A673 (cell line): ENCODE data around the gene SIK2. TPM values are rescaled to one million over a fixed set of nuclear protein-coding genes. Genes with fewer than 3 reads are reported as not detected.

Experiments
- BruUV-seq: library from RNA; stranded (reverse); fragments of 400-500 nt; replicated peaks from 2 replicates; lab custom pipeline; 2021; lab: Mats Ljungman, UMichigan
- CTCF ChIA-PET: fragments of 300-600 bp; sonication (Branson Sonifier 250); formaldehyde crosslinking; loops from one replicate; lab custom pipeline; 2022; ENCODE audit warnings: antibody characterized with exemption; lab: Charles Lee
- POLR2A ChIA-PET: fragments of 300-600 bp; sonication (Branson Sonifier 250); formaldehyde crosslinking; loops from one replicate; lab custom pipeline; 2022; ENCODE audit warnings: antibody characterized with exemption; ENCODE audit not compliant: low non-redundant PET; lab: Charles Lee
- DNase-seq: peaks from one replicate; pipeline ENCODE4 v3.0.0-alpha.2; 2015; ENCODE audit warnings: low spot score
- H3K27ac ChIP-seq: fragments of 200-600 bp; sonication (generic); 2 replicates; pipeline ENCODE4 v1.5.1; 2016; ENCODE audit warnings: mixed run types, low read depth, mild to moderate bottlenecking, mixed read lengths, antibody characterized with exemption, low read length; ENCODE audit not compliant: poor library complexity, severe bottlenecking
- H3K27me3 ChIP-seq: fragments of 200-600 bp; sonication (generic); replicated peaks from 2 replicates; pipeline ENCODE4 v1.6.1; 2017; ENCODE audit warnings: mixed run types, low read depth, mild to moderate bottlenecking, mixed read lengths, antibody characterized with exemption, low read length; ENCODE audit not compliant: insufficient read depth, poor library complexity
- H3K36me3 ChIP-seq: fragments of 200-600 bp; sonication (generic); 2 replicates; pipeline ENCODE4 v1.6.1; 2016; ENCODE audit warnings: mixed run types, mild to moderate bottlenecking, mixed read lengths, antibody characterized with exemption, low read length; ENCODE audit not compliant: insufficient read depth, poor library complexity, severe bottlenecking
- H3K4me1 ChIP-seq: fragments of 200-600 bp; sonication (generic); 2 replicates; pipeline ENCODE4 v1.6.1; 2017; ENCODE audit warnings: mixed run types, mild to moderate bottlenecking, mixed read lengths, antibody characterized with exemption, low read length; ENCODE audit not compliant: insufficient read depth, poor library complexity, severe bottlenecking
- H3K4me3 ChIP-seq: fragments of 200-600 bp; sonication (generic); 2 replicates; pipeline ENCODE4 v1.5.1; 2016; ENCODE audit warnings: low read depth, mixed run types, mild to moderate bottlenecking, mixed read lengths, low read length; ENCODE audit not compliant: poor library complexity, severe bottlenecking
- H3K9me3 ChIP-seq: fragments of 200-600 bp; sonication (generic); 2 replicates; pipeline ENCODE4 v1.6.1; 2016; ENCODE audit warnings: mixed run types, low read depth, mild to moderate bottlenecking, mixed read lengths, antibody characterized with exemption, low read length; ENCODE audit not compliant: poor library complexity, severe bottlenecking
- CTCF ChIP-seq: fragments of 300-800, 200-600 bp; sonication (generic); conservative IDR thresholded peaks from 2 replicates; pipeline ENCODE4 v1.5.1; 2017; ENCODE audit warnings: low read depth, mild to moderate bottlenecking, antibody characterized with exemption, low read length, moderate library complexity, mixed read lengths
- EZH2 ChIP-seq: fragments of 200-600 bp; sonication (generic); IDR thresholded peaks from 2 replicates; pipeline ENCODE4 v1.6.1; 2017; ENCODE audit warnings: borderline replicate concordance, low read depth, mild to moderate bottlenecking, mixed read lengths, antibody characterized with exemption, low read length; ENCODE audit not compliant: poor library complexity, severe bottlenecking
- intact Hi-C: fragments of 100-400 bp; cut with micrococcal nuclease; formaldehyde crosslinking; loops from one replicate; pipeline ENCODE4 v1.10.0; 2022; ENCODE audit not compliant: unreplicated experiment
- total RNA-seq: library from RNA; stranded (reverse); gene quantifications from 2 replicates; pipeline ENCODE4 v1.2.3, GENCODE V29; 2021

The SIK2 gene
- total RNA-seq, 1 experiment from 2014 or later = 18.7 TPM

GRCh38 chr11:111631666-111632039 is 29.4 kb downstream of the SIK2 start:
- Histone ChIP-seq H3K9me3 (no peaks in the 10 kb centered on the region), H3K27ac (peak overlapping the region; percentile 34), H3K4me3 (no peak overlapping the region), H3K27me3 (no peaks in the 10 kb centered on the region), H3K36me3 (no peaks in the 10 kb centered on the region), H3K4me1 (peaks cover 61% of the 10 kb centered on the region)
- no peak for TF ChIP-seq EZH2
- no peak for TF ChIP-seq CTCF
- ChIA-PET POLR2A (no interaction called here), CTCF (interaction anchor here (1.3 kb wide), 1 partner anchor 27 kb away, joined by 4 read pairs; no protein-coding TSS in a partner anchor)
- peak; percentile 87 for DNase-seq
- BruUV-seq = no TSS peak
- intact Hi-C loops = no loop called here

DNA sequence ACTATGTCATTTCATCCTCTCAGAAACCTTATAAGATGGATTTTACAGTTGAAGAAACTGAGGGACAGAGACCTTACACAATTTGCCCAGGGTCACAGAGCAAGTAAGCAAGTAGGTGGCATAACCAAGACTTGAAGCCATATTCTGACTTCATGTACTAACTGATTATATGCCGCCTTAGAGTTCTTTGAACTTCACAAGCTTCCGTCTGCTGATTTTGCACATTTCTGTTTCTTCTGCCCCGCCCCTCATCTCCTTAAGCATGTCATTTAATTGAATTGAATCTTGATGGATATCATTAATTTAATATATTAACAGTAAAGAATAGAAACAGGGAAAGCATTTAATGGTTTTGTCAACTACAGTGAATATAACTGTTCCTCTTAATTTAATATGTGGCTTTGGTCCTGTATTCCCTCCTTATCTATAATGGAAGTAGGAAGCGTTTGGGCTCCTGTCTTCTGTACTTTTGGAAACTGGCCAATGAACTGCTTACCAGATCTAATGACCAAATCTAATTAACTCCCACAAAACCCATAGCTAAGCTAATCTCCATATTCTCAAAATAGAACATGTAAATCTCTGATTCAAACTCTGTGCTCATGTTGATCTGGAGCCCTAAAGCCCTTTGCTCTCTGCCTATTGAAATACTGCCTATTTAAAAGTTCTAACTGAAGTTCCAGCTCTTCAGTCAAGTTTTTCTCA is 30.4 kb downstream of the SIK2 start:
- H3K36me3 ChIP-seq = no peaks in the 10 kb centered on the region
- TF ChIP-seq EZH2 (no peak), CTCF (no peak)
- peak; percentile 87 for DNase-seq
- H3K27me3 ChIP-seq = no peaks in the 10 kb centered on the region
- H3K4me3 ChIP-seq = no peak overlapping the region
- peaks cover 63% of the 10 kb centered on the region for H3K4me1 ChIP-seq
- intact Hi-C loops = no loop called here
- no peaks in the 10 kb centered on the region for H3K9me3 ChIP-seq
- peak overlapping the region; percentile 71 for H3K27ac ChIP-seq
- ChIA-PET POLR2A (interaction anchor here (0.6 kb wide), 1 partner anchor 36 kb away, joined by 3 read pairs; no protein-coding TSS in a partner anchor), CTCF (interaction anchor here (0.6 kb wide), 1 partner anchor 26 kb away, joined by 3 read pairs; no protein-coding TSS in a partner anchor)
- no TSS peak for BruUV-seq

DNA sequence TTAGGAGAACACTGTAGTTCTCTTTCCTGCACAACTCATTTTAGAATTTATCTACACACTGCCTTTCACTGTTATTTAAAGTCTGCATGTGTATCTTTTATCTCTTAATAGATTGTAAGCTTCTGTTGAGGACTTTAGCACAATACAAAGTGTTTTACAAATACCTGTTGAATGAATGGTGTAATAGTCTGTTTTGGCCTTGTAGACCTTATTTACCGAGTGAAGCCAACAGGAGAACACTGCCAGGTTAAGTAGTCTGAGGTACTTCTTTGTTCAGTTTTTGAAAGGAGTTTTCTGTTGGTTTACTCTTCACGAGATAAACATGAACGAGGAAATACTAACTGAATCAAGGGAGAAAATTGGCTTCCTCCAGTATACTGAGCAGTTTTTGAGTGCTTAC is 31.0 kb downstream of the SIK2 start:
- intact Hi-C loops = no loop called here
- ChIA-PET POLR2A (no interaction called here), CTCF (no interaction called here)
- peak; percentile 26 for DNase-seq
- TF ChIP-seq CTCF (no peak), EZH2 (no peak)
- H3K27ac ChIP-seq = peak overlapping the region; percentile 71
- H3K27me3 ChIP-seq = no peaks in the 10 kb centered on the region
- no peak overlapping the region for H3K4me3 ChIP-seq
- H3K4me1 ChIP-seq = peaks cover 63% of the 10 kb centered on the region
- no TSS peak for BruUV-seq
- H3K36me3 ChIP-seq = no peaks in the 10 kb centered on the region
- H3K9me3 ChIP-seq = no peaks in the 10 kb centered on the region
